HepG2 (cell line): Measurements from ENCODE around the gene SHISA5. TPM values are rescaled to one million over a fixed set of nuclear protein-coding genes. Genes with fewer than 3 reads are reported as not detected.

Experiments used
- GABPB1 ChIP-seq: IDR thresholded peaks from 2 replicates; pipeline ENCODE4 v1.6.1; 2016; ENCODE audit warnings: mild to moderate bottlenecking, missing genetic modification reagents, moderate library complexity, missing compliant biosample characterization
- GPN1 ChIP-seq: sonication (generic); formaldehyde crosslinking; IDR thresholded peaks from 2 replicates; pipeline ENCODE4 v1.5.1; 2020; ENCODE audit warnings: missing genetic modification reagents, borderline replicate concordance
- KLF15 ChIP-seq: sonication (generic); formaldehyde crosslinking; IDR thresholded peaks from 2 replicates; pipeline ENCODE4 v1.8.1; 2023; ENCODE audit warnings: borderline replicate concordance, mild to moderate bottlenecking, inconsistent platforms, missing genetic modification reagents, mixed read lengths
- MTA3 ChIP-seq: sonication (generic); formaldehyde crosslinking; IDR thresholded peaks from 2 replicates; pipeline ENCODE4 v1.4.0; 2020; ENCODE audit warnings: missing genetic modification reagents
- YEATS4 ChIP-seq: sonication (generic); formaldehyde crosslinking; IDR thresholded peaks from 2 replicates; pipeline ENCODE4 v1.4.0; 2020; ENCODE audit warnings: missing genetic modification reagents, borderline replicate concordance
- ZBTB4 ChIP-seq: sonication (generic); formaldehyde crosslinking; IDR thresholded peaks from 2 replicates; pipeline ENCODE4 v1.4.0; 2020; ENCODE audit warnings: missing genetic modification reagents, mild to moderate bottlenecking, borderline replicate concordance
- ZNF180 ChIP-seq: sonication (generic); formaldehyde crosslinking; IDR thresholded peaks from 2 replicates; pipeline ENCODE4 v1.4.0; 2020; ENCODE audit warnings: low read depth, missing genetic modification reagents, borderline replicate concordance
- ZNF335 ChIP-seq: sonication (generic); formaldehyde crosslinking; IDR thresholded peaks from 2 replicates; pipeline ENCODE4 v1.4.0; 2020; ENCODE audit warnings: missing genetic modification reagents
- ZNF33A ChIP-seq: sonication (generic); formaldehyde crosslinking; IDR thresholded peaks from 2 replicates; pipeline ENCODE4 v1.5.1; 2020; ENCODE audit warnings: missing genetic modification reagents, mild to moderate bottlenecking, moderate library complexity, borderline replicate concordance
- ZNF343 ChIP-seq: sonication (generic); formaldehyde crosslinking; IDR thresholded peaks from 2 replicates; pipeline ENCODE4 v1.4.0; 2020; ENCODE audit warnings: mild to moderate bottlenecking, missing genetic modification reagents
- ZNF605 ChIP-seq: sonication (generic); formaldehyde crosslinking; IDR thresholded peaks from 2 replicates; pipeline ENCODE4 v1.8.0; 2022; ENCODE audit warnings: mild to moderate bottlenecking, missing genetic modification reagents
- ZSCAN21 ChIP-seq: sonication (generic); formaldehyde crosslinking; IDR thresholded peaks from 2 replicates; pipeline ENCODE4 v1.8.0; 2022; ENCODE audit warnings: mild to moderate bottlenecking, missing genetic modification reagents, moderate library complexity, borderline replicate concordance
- polyA plus RNA-seq, 8 experiments: library from polyadenylated mRNA; depleted of rRNA in 3 of 8; stranded (reverse) in 7 of 8; unstranded in 1 of 8; fragments of >200 nt; fragmentation: Illumina TruSeq in 4 of 8; extraction: Trizol in 4 of 8; gene quantifications; 2 replicates each; pipeline versions ENCODE4 v1.2.1 to v1.2.3, GENCODE V29; 2011 to 2016; ENCODE audit warnings: low read depth in 4 of 8, missing spikeins in 1 of 8, mixed read lengths in 1 of 8; ENCODE audit not compliant: insufficient read depth in 1 of 8
- total RNA-seq, 5 experiments: library from RNA; depleted of rRNA; stranded (reverse); fragments of >200 nt; fragmentation: Illumina TruSeq; extraction: Trizol; gene quantifications; 2 replicates each; pipeline ENCODE4 v1.2.3, GENCODE V29; 2016; ENCODE audit warnings: low read depth in 1 of 5
- TF ChIP-seq, protein P1 (sequence below): sonication (generic); formaldehyde crosslinking; IDR thresholded peaks from 2 replicates; pipeline ENCODE4 v1.4.0; 2020; ENCODE audit warnings: missing genetic modification reagents
- TF ChIP-seq, protein P2 (sequence below), 2 experiments: sonication (generic) in 1 of 2; formaldehyde crosslinking in 1 of 2; IDR thresholded peaks; 2 replicates each; pipeline versions ENCODE4 v1.4.0 to v1.6.1; 2016 to 2020; ENCODE audit warnings: borderline replicate concordance in 1 of 2, low read depth in 1 of 2, mild to moderate bottlenecking in 1 of 2, missing genetic modification reagents in 1 of 2
- TF ChIP-seq, protein P3 (sequence below): IDR thresholded peaks from 2 replicates; pipeline ENCODE4 v1.6.1; 2016; ENCODE audit warnings: mild to moderate bottlenecking
- TF ChIP-seq, protein P4 (sequence below): IDR thresholded peaks from 2 replicates; pipeline ENCODE4 v1.6.1; 2016; ENCODE audit warnings: missing compliant biosample characterization, missing genetic modification reagents, borderline replicate concordance

SHISA5 gene
- total and polyA plus RNA-seq, 2 of the 13 experiments (the other 11 are each of a cell fraction or from before 2014, with no cell fraction given): 75.8 to 91.4 TPM

- TF ChIP-seq, protein P1, sequence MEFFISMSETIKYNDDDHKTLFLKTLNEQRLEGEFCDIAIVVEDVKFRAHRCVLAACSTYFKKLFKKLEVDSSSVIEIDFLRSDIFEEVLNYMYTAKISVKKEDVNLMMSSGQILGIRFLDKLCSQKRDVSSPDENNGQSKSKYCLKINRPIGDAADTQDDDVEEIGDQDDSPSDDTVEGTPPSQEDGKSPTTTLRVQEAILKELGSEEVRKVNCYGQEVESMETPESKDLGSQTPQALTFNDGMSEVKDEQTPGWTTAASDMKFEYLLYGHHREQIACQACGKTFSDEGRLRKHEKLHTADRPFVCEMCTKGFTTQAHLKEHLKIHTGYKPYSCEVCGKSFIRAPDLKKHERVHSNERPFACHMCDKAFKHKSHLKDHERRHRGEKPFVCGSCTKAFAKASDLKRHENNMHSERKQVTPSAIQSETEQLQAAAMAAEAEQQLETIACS (CRISPR knock-in tag): no peak
- TF ChIP-seq ZNF335 (CRISPR knock-in tag): 0 out of 2 replicates have a peak, but pooled peaks have one; percentile 48
- TF ChIP-seq ZSCAN21 (CRISPR knock-in tag): peak; percentile 52; the same call in 1 of the 2 replicates
- no peak for TF ChIP-seq ZNF180 (CRISPR knock-in tag)
- TF ChIP-seq GABPB1 (CRISPR knock-in tag): peak; percentile 71
- TF ChIP-seq GPN1 (CRISPR knock-in tag): no peak
- TF ChIP-seq MTA3 (CRISPR knock-in tag): no peak
- peak; percentile 89; the same call in 1 of the 2 replicates for TF ChIP-seq YEATS4
- TF ChIP-seq, protein P2, sequence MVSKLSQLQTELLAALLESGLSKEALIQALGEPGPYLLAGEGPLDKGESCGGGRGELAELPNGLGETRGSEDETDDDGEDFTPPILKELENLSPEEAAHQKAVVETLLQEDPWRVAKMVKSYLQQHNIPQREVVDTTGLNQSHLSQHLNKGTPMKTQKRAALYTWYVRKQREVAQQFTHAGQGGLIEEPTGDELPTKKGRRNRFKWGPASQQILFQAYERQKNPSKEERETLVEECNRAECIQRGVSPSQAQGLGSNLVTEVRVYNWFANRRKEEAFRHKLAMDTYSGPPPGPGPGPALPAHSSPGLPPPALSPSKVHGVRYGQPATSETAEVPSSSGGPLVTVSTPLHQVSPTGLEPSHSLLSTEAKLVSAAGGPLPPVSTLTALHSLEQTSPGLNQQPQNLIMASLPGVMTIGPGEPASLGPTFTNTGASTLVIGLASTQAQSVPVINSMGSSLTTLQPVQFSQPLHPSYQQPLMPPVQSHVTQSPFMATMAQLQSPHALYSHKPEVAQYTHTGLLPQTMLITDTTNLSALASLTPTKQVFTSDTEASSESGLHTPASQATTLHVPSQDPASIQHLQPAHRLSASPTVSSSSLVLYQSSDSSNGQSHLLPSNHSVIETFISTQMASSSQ (IDR thresholded peaks at IDR 0.05; ENCODE audit: low read depth): 0 out of 2 replicates have a peak, but pooled peaks have one; percentile 12
- TF ChIP-seq, protein P2 (CRISPR knock-in tag; IDR thresholded peaks at IDR 0.05; ENCODE audit: borderline replicate concordance): 0 out of 2 replicates have a peak, but pooled peaks have one; percentile 20
- 0 out of 2 replicates have a peak, but pooled peaks have one; percentile 8 for TF ChIP-seq ZNF343 (CRISPR knock-in tag)
- peak; percentile 15; the same call in 1 of the 2 replicates for TF ChIP-seq ZBTB4 (CRISPR knock-in tag)
- TF ChIP-seq, protein P3, sequence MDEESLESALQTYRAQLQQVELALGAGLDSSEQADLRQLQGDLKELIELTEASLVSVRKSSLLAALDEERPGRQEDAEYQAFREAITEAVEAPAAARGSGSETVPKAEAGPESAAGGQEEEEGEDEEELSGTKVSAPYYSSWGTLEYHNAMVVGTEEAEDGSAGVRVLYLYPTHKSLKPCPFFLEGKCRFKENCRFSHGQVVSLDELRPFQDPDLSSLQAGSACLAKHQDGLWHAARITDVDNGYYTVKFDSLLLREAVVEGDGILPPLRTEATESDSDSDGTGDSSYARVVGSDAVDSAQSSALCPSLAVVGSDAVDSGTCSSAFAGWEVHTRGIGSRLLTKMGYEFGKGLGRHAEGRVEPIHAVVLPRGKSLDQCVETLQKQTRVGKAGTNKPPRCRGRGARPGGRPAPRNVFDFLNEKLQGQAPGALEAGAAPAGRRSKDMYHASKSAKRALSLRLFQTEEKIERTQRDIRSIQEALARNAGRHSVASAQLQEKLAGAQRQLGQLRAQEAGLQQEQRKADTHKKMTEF (CRISPR knock-in tag): peak; percentile 90
- no peak for TF ChIP-seq KLF15
- TF ChIP-seq, protein P4, sequence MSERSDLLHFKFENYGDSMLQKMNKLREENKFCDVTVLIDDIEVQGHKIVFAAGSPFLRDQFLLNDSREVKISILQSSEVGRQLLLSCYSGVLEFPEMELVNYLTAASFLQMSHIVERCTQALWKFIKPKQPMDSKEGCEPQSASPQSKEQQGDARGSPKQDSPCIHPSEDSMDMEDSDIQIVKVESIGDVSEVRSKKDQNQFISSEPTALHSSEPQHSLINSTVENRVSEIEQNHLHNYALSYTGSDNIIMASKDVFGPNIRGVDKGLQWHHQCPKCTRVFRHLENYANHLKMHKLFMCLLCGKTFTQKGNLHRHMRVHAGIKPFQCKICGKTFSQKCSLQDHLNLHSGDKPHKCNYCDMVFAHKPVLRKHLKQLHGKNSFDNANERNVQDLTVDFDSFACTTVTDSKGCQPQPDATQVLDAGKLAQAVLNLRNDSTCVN (CRISPR knock-in tag): no peak; the same call in none of the 2 replicates
- no peak for TF ChIP-seq ZNF33A (CRISPR knock-in tag)
- peak; percentile 60; the same call in 1 of the 2 replicates for TF ChIP-seq ZNF605 (CRISPR knock-in tag)
These were observed 30.9 kb downstream of the SHISA5 start (continued) for GRCh38 chr3:48472923-48473616.
